SU-DHL-6 (cell line): ENCODE data around the gene SPTBN5.

ENCODE experiments used
- H2AFZ ChIP-seq: fragments of 200-600 bp; sonication (generic); 2 replicates; pipeline ENCODE4 v1.6.1; 2014; ENCODE audit warnings: low read depth, mild to moderate bottlenecking, moderate library complexity, mixed read lengths, antibody characterized with exemption, low read length; ENCODE audit not compliant: severe bottlenecking
- H3F3A ChIP-seq: fragments of 200-600 bp; shearing (Covaris generic); 2 replicates; pipeline ENCODE4 v1.6.0; 2016; ENCODE audit warnings: antibody characterized with exemption, mild to moderate bottlenecking; ENCODE audit not compliant: insufficient read depth
- H3K27ac ChIP-seq: fragments of 200-600 bp; sonication (generic); 2 replicates; pipeline ENCODE4 v1.5.1; 2016; ENCODE audit warnings: low read depth, mild to moderate bottlenecking, low read length, moderate library complexity, mixed read lengths
- H3K27me3 ChIP-seq: fragments of 200-600 bp; sonication (generic), shearing (Covaris generic); 2 replicates; pipeline ENCODE4 v1.6.0; 2014; ENCODE audit warnings: mild to moderate bottlenecking, low read length
- H3K36me3 ChIP-seq: fragments of 200-600 bp; sonication (generic); 2 replicates; pipeline ENCODE4 v1.6.1; 2014; ENCODE audit warnings: mild to moderate bottlenecking, low read length, mixed read lengths
- H3K4me2 ChIP-seq: fragments of 300-600, 200-600 bp; shearing (Covaris generic), sonication (generic); 2 replicates; pipeline ENCODE4 v1.6.0; 2014; ENCODE audit warnings: low read length, low read depth, mild to moderate bottlenecking; ENCODE audit not compliant: poor library complexity, severe bottlenecking
- H3K4me3 ChIP-seq: fragments of 200-600 bp; sonication (generic); 2 replicates; pipeline ENCODE4 v1.5.1; 2014; ENCODE audit warnings: antibody characterized with exemption, low read length, mild to moderate bottlenecking, mixed read lengths; ENCODE audit not compliant: insufficient read depth, poor library complexity, severe bottlenecking
- H3K79me2 ChIP-seq: fragments of 200-600 bp; sonication (generic); 2 replicates; pipeline ENCODE4 v1.6.1; 2014; ENCODE audit warnings: mild to moderate bottlenecking, low read length, moderate library complexity; ENCODE audit not compliant: insufficient read depth
- H3K9ac ChIP-seq: fragments of 200-600 bp; sonication (generic); 2 replicates; pipeline ENCODE4 v1.7.0; 2014; ENCODE audit warnings: mild to moderate bottlenecking, low read length
- H3K9me2 ChIP-seq: fragments of 200-600 bp; sonication (generic); replicated peaks from 2 replicates; pipeline ENCODE4 v1.6.1; 2014; ENCODE audit warnings: low read length; ENCODE audit not compliant: insufficient read depth
- H3K9me3 ChIP-seq: fragments of 200-600 bp; sonication (generic); 2 replicates; pipeline ENCODE4 v1.6.1; 2014; ENCODE audit warnings: low read length, mixed read lengths; ENCODE audit not compliant: insufficient read depth
- H4K20me1 ChIP-seq: fragments of 200-600 bp; sonication (generic); 2 replicates; pipeline ENCODE4 v1.6.1; 2014; ENCODE audit warnings: low read depth, mild to moderate bottlenecking, antibody characterized with exemption, low read length, moderate library complexity, mixed read lengths
- CTCF ChIP-seq: fragments of 200-600 bp; sonication (generic); IDR thresholded peaks from one replicate; pipeline ENCODE4 v1.5.1; 2017; ENCODE audit warnings: antibody characterized with exemption, mild to moderate bottlenecking, low read length, moderate library complexity; ENCODE audit not compliant: insufficient read depth, poor library complexity, severe bottlenecking
- EZH2phosphoT487 ChIP-seq: fragments of 200-600 bp; sonication (generic), shearing (Covaris generic); conservative IDR thresholded peaks from 2 replicates; pipeline ENCODE4 v1.6.1; 2018; ENCODE audit warnings: mild to moderate bottlenecking, antibody characterized with exemption, low read length, moderate library complexity, mixed read lengths

SPTBN5 gene

DNA sequence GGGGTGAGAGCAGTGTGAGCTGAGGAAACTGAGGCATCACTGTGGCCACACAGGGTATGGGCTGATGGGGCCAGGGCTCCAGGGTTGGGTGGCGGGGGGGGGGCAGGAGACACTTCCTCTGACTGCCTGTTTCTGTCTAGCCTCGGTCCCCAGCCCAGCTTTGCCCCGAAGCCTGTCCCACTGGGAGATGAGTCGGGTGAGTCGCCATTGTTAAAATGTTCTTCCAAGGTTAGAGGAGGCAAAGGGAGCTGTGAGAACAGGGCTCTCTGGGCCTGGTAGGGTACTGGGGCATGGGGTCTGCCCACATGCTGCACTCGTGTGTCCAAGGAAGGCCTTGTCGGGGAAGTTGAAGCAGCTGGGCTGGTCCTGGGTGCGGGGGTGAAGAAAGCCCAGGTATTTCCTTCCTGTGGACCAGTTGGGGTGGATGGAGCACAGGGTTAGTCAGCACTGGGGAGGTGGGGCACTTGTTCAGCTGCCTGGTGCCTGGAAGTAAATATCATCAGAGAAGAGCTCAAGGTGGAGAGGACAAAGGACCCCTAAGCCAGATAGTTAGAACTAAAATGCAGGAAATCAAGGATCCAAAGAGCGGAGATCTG, 74.3 kb downstream of the SPTBN5 start:
- Histone ChIP-seq H2AFZ (no peak overlapping the region), H3K9me3 (no peaks in the 10 kb centered on the region), H3K79me2 (no peaks in the 10 kb centered on the region), H3K4me2 (no peak overlapping the region), H4K20me1 (no peaks in the 10 kb centered on the region), H3K9ac (no peak overlapping the region), H3K27ac (no peak overlapping the region), H3K36me3 (no peaks in the 10 kb centered on the region), H3F3A (no peaks in the 10 kb centered on the region), H3K9me2 (no peaks in the 10 kb centered on the region), H3K27me3 (no peaks in the 10 kb centered on the region), H3K4me3 (no peak overlapping the region)
- TF ChIP-seq CTCF, result no peak
- TF ChIP-seq EZH2phosphoT487, result no peak

GRCh38 chr15:41817781-41818180, 76.1 kb downstream of the SPTBN5 start:
- no peaks in the 10 kb centered on the region for H3K9me2 ChIP-seq
- no peaks in the 10 kb centered on the region for H3K79me2 ChIP-seq
- no peaks in the 10 kb centered on the region for H4K20me1 ChIP-seq
- no peak overlapping the region for H3K4me3 ChIP-seq
- H3K36me3 ChIP-seq, result no peaks in the 10 kb centered on the region
- no peak for TF ChIP-seq EZH2phosphoT487
- TF ChIP-seq CTCF, result no peak
- no peaks in the 10 kb centered on the region for H3F3A ChIP-seq
- no peak overlapping the region for H3K4me2 ChIP-seq
- no peak overlapping the region for H2AFZ ChIP-seq
- no peaks in the 10 kb centered on the region for H3K27me3 ChIP-seq
- H3K9me3 ChIP-seq, result no peaks in the 10 kb centered on the region
- no peak overlapping the region for H3K27ac ChIP-seq
- no peak overlapping the region for H3K9ac ChIP-seq

- no peaks in the 10 kb centered on the region for H4K20me1 ChIP-seq
- no peak overlapping the region for H3K27ac ChIP-seq
- no peaks in the 10 kb centered on the region for H3K79me2 ChIP-seq
- TF ChIP-seq EZH2phosphoT487, result no peak
- TF ChIP-seq CTCF, result no peak
- no peaks in the 10 kb centered on the region for H3K27me3 ChIP-seq
- no peak overlapping the region for H3K9ac ChIP-seq
- H3K4me2 ChIP-seq, result no peak overlapping the region
- H3F3A ChIP-seq, result no peaks in the 10 kb centered on the region
- no peaks in the 10 kb centered on the region for H3K9me2 ChIP-seq
- no peak overlapping the region for H3K4me3 ChIP-seq
- H3K9me3 ChIP-seq, result no peaks in the 10 kb centered on the region
- H3K36me3 ChIP-seq, result no peaks in the 10 kb centered on the region
- H2AFZ ChIP-seq, result no peak overlapping the region
These were observed 76.5 kb downstream of the SPTBN5 start for GRCh38 chr15:41817327-41817726.

DNA sequence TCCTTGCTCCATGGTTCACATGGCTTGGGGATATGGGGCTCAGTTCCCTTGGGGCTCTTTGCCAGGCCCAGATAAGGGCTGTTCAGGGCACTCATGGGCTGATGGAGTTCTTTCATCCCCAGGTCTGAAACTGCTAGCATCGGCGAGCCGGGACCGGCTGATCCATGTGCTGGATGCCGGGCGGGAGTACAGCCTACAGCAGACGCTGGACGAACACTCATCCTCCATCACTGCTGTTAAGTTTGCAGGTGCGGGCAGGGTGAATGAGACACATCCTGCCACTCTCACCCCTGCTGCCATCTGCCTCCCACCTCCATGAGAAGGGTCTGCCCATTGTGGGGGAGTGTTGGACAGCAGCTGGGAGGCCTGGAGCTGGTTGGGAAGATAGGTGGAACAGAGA, 77.1 kb downstream of the SPTBN5 start:
- H3K9me3 ChIP-seq, result no peaks in the 10 kb centered on the region

More for the DNA sequence above, 77.1 kb downstream of the SPTBN5 start:
- Histone ChIP-seq H4K20me1 (no peaks in the 10 kb centered on the region), H3K4me2 (no peak overlapping the region), H2AFZ (no peak overlapping the region), H3K27ac (no peak overlapping the region), H3K4me3 (no peak overlapping the region), H3K9me2 (no peaks in the 10 kb centered on the region), H3K9ac (no peak overlapping the region), H3K79me2 (no peaks in the 10 kb centered on the region), H3K27me3 (no peaks in the 10 kb centered on the region), H3F3A (no peaks in the 10 kb centered on the region), H3K36me3 (no peaks in the 10 kb centered on the region)
- TF ChIP-seq CTCF (no peak), EZH2phosphoT487 (no peak)
